Left ventricle myocardium inferior (tissue), 1 donor: ENCODE measurements around the gene FN3KRP. TPM values are rescaled to one million over a fixed set of nuclear protein-coding genes. Genes with fewer than 3 reads are reported as not detected.
A peak's percentile ranks its signal among the peaks of the same experiment; 100 is the strongest.

Source experiments
- DNase-seq: peaks from one replicate; pipeline ENCODE4 v3.0.0-alpha.2; 2020
- H3K27ac ChIP-seq: fragments of 200-600 bp; replicated peaks from 2 replicates; pipeline ENCODE4 v1.8.0; 2021
- H3K27me3 ChIP-seq: fragments of 200-600 bp; 2 replicates; pipeline ENCODE4 v1.8.0; 2021; ENCODE audit warnings: low read depth
- H3K36me3 ChIP-seq: fragments of 200-600 bp; 2 replicates; pipeline ENCODE4 v1.8.0; 2021
- H3K4me1 ChIP-seq: fragments of 200-600 bp; 2 replicates; pipeline ENCODE4 v1.8.0; 2021
- H3K4me3 ChIP-seq: fragments of 200-600 bp; 2 replicates; pipeline ENCODE4 v1.8.0; 2021; ENCODE audit warnings: mild to moderate bottlenecking, moderate library complexity
- H3K9me3 ChIP-seq: fragments of 200-600 bp; replicated peaks from 2 replicates; pipeline ENCODE4 v1.8.0; 2021
- intact Hi-C: fragments of 100-400 bp; cut with micrococcal nuclease; formaldehyde crosslinking; loops from one replicate; pipeline ENCODE4 v1.11.0; 2022
- total RNA-seq: library from RNA; stranded (reverse); fragmentation: NEBNext Ultra II Directional; extraction: Animal tissue kit (Norgen Biotek cat#: 25700); gene quantifications from one replicate; pipeline ENCODE4 v1.2.1, GENCODE V29; 2021
- TF ChIP-seq, protein P1 (sequence below): fragments of 200-600 bp; IDR thresholded peaks from 2 replicates; pipeline ENCODE4 v1.8.0; 2021; ENCODE audit warnings: antibody characterized with exemption, mild to moderate bottlenecking, borderline replicate concordance
- donor health status: DM: no; HTN: yes; CAD: no; lungs with severe emphysema.

FN3KRP gene
- total RNA-seq, 1 donor from 2014 or later = 13.6 TPM

GRCh38 chr17:82748756-82749155, 32.2 kb downstream of the FN3KRP start:
- peaks cover 20% of the 10 kb centered on the region for H3K9me3 ChIP-seq
- intact Hi-C loops = no loop called here
- TF ChIP-seq, protein P1, sequence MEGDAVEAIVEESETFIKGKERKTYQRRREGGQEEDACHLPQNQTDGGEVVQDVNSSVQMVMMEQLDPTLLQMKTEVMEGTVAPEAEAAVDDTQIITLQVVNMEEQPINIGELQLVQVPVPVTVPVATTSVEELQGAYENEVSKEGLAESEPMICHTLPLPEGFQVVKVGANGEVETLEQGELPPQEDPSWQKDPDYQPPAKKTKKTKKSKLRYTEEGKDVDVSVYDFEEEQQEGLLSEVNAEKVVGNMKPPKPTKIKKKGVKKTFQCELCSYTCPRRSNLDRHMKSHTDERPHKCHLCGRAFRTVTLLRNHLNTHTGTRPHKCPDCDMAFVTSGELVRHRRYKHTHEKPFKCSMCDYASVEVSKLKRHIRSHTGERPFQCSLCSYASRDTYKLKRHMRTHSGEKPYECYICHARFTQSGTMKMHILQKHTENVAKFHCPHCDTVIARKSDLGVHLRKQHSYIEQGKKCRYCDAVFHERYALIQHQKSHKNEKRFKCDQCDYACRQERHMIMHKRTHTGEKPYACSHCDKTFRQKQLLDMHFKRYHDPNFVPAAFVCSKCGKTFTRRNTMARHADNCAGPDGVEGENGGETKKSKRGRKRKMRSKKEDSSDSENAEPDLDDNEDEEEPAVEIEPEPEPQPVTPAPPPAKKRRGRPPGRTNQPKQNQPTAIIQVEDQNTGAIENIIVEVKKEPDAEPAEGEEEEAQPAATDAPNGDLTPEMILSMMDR = no peak
- peaks cover 25% of the 10 kb centered on the region for H3K4me1 ChIP-seq
- peaks cover 8% of the 10 kb centered on the region for H3K36me3 ChIP-seq
- no peak overlapping the region for H3K4me3 ChIP-seq
- H3K27ac ChIP-seq = no peak overlapping the region
- no peaks in the 10 kb centered on the region for H3K27me3 ChIP-seq
- no peak for DNase-seq

GRCh38 chr17:82750241-82750908, 33.9 kb downstream of the FN3KRP start:
- Histone ChIP-seq H3K4me1 (peaks cover 28% of the 10 kb centered on the region), H3K9me3 (peaks cover 20% of the 10 kb centered on the region), H3K36me3 (peaks cover 4% of the 10 kb centered on the region), H3K4me3 (no peak overlapping the region), H3K27me3 (no peaks in the 10 kb centered on the region), H3K27ac (peak overlapping the region; percentile 12)
- intact Hi-C loops = no loop called here
- TF ChIP-seq, protein P1 = no peak
- no peak for DNase-seq

- Histone ChIP-seq H3K36me3 (peaks cover 4% of the 10 kb centered on the region), H3K9me3 (peaks cover 12% of the 10 kb centered on the region), H3K4me1 (peaks cover 28% of the 10 kb centered on the region), H3K27me3 (no peaks in the 10 kb centered on the region), H3K4me3 (peak overlapping the region; percentile 97), H3K27ac (peak overlapping the region; percentile 94)
- TF ChIP-seq, protein P1 = no peak
- intact Hi-C loops = no loop called here
- peak; percentile 39 for DNase-seq
Measured at GRCh38 chr17:82751171-82751570, 34.7 kb downstream of the FN3KRP start.

GRCh38 chr17:82751571-82752370, 35.3 kb downstream of the FN3KRP start, which contains the start of gene TBCD:
TSS of gene TBCD (plus strand) at chr17:82752065. CDS start at chr17:82752194, 129 bp downstream.
- Histone ChIP-seq H3K27ac (peak within 1 kb of the TSS; percentile 94), H3K9me3 (peaks cover 6% of the 10 kb centered on the region), H3K4me3 (peak within 1 kb of the TSS; percentile 97), H3K27me3 (no peaks in the 10 kb centered on the region), H3K4me1 (peaks cover 28% of the 10 kb centered on the region), H3K36me3 (peaks cover 4% of the 10 kb centered on the region)
- TF ChIP-seq, protein P1 = no peak
- DNase-seq = peak; percentile 88
- intact Hi-C loops = no loop called here

DNA sequence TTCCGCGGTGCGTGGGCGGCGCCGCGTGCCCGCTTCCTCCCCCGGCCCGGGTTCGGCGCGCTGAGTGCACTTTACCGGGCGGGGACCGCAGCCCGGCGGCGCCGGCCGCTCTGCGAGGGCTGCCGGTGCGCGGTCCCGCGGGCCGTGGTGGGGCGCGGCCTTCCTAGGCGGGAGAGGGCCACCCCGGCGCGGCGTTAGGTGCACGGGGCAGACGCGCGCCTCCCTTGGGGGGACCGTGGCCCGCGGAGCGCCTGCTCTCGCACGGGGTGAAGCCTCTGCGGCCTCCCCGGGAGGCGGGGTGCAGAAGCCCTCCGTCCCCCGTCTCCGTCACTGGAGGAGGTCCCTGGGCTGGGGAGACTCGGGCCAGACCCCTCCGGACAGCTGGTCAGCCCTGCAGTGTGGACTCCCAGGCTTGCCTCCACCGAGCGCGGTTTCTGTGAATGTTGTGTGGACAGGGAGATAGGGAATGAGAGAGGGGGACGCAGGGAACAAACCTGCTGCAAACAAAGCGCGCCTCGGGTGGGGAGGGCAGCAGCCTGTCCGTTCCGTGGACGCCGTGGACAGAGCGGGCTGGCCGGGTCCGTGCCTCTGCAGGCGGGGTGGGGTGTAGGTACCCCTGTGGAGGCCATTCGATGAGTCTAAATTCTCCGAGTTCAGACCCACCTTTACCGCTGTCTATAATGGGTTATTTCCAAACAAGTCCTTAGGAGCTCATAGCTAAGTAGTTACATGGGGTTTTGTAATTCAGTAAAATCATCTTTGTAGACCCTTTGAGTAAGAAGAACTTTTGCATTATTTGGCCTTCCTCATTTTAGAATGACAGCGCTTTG, 36.1 kb downstream of the FN3KRP start:
- no peak for DNase-seq
- intact Hi-C loops = no loop called here
- H3K27ac ChIP-seq = peak overlapping the region; percentile 94

More for the DNA sequence above, 36.1 kb downstream of the FN3KRP start:
- no peaks in the 10 kb centered on the region for H3K9me3 ChIP-seq
- TF ChIP-seq, protein P1 = no peak
- H3K36me3 ChIP-seq = peaks cover 4% of the 10 kb centered on the region
- no peaks in the 10 kb centered on the region for H3K27me3 ChIP-seq
- H3K4me1 ChIP-seq = peaks cover 28% of the 10 kb centered on the region
- H3K4me3 ChIP-seq = peak overlapping the region; percentile 97
